HuH-7.5 (cell line): Measurements from ENCODE around the gene MACROD2.
"Not testable (repeated sequence)": the region's sequence is repeated elsewhere in the genome, so short reads cannot be mapped to it uniquely, and the experiment has no call there.

Experiments used
- DNase-seq: peaks from one replicate; pipeline ENCODE4 v3.0.0; 2011; ENCODE audit warnings: low spot score

The MACROD2 gene

GRCh38 chr20:15109494-15109893 is 1114.2 kb downstream of the MACROD2 start:
- no peak for DNase-seq

- DNase-seq, result no peak
Observed at GRCh38 chr20:15111654-15112053, 1116.3 kb downstream of the MACROD2 start.

GRCh38 chr20:15113144-15113773 is 1117.9 kb downstream of the MACROD2 start:
- no peak for DNase-seq

GRCh38 chr20:15119852-15120487 is 1124.7 kb downstream of the MACROD2 start:
- DNase-seq, result no peak

GRCh38 chr20:15122613-15123012 is 1127.3 kb downstream of the MACROD2 start:
- no peak for DNase-seq

- no peak for DNase-seq
Observed at GRCh38 chr20:15131176-15131575, 1135.9 kb downstream of the MACROD2 start.

GRCh38 chr20:15138548-15139126 is 1143.3 kb downstream of the MACROD2 start:
- no peak for DNase-seq

GRCh38 chr20:15139522-15139921 is 1144.2 kb downstream of the MACROD2 start:
- DNase-seq, result no peak

GRCh38 chr20:15140286-15140685 is 1145.0 kb downstream of the MACROD2 start:
- DNase-seq, result no peak

GRCh38 chr20:15140940-15141339 is 1145.6 kb downstream of the MACROD2 start:
- not testable (repeated sequence) for DNase-seq

- no peak for DNase-seq
Observed at GRCh38 chr20:15141861-15142260, 1146.5 kb downstream of the MACROD2 start.

GRCh38 chr20:15143478-15143877 is 1148.2 kb downstream of the MACROD2 start:
- DNase-seq, result no peak

GRCh38 chr20:15144916-15145315 is 1149.6 kb downstream of the MACROD2 start:
- DNase-seq, result no peak

- DNase-seq, result no peak
Observed at GRCh38 chr20:15146948-15147347, 1151.6 kb downstream of the MACROD2 start.

GRCh38 chr20:15154070-15154469 is 1158.8 kb downstream of the MACROD2 start:
- DNase-seq, result no peak

GRCh38 chr20:15155848-15156401 is 1160.6 kb downstream of the MACROD2 start:
- no peak for DNase-seq

- no peak for DNase-seq
Observed at GRCh38 chr20:15158533-15158932, 1163.2 kb downstream of the MACROD2 start.

- no peak for DNase-seq
Observed at GRCh38 chr20:15162079-15162647, 1166.8 kb downstream of the MACROD2 start.

GRCh38 chr20:15163632-15164031 is 1168.3 kb downstream of the MACROD2 start:
- no peak for DNase-seq

- no peak for DNase-seq
Observed at GRCh38 chr20:15164726-15165125, 1169.4 kb downstream of the MACROD2 start.

- no peak for DNase-seq
Observed at GRCh38 chr20:15166744-15167143, 1171.4 kb downstream of the MACROD2 start.

GRCh38 chr20:15171016-15171415 is 1175.7 kb downstream of the MACROD2 start:
- no peak for DNase-seq

GRCh38 chr20:15176929-15177328 is 1181.6 kb downstream of the MACROD2 start:
- no peak for DNase-seq
